ENCODE measurements around the gene MYO1B.

MYO1B gene

GRCh38 chr2:191202881-191203397 lies 42.3 kb upstream of the MYO1B start:
- no peak overlapping the region for H3K9ac ChIP-seq (ENCODE audit: low read depth, low read length, poor library complexity, severe bottlenecking)
- H3K4me1 ChIP-seq (ENCODE audit: insufficient read depth, low read length, poor library complexity, severe bottlenecking): peaks cover 19% of the 10 kb centered on the region
- peak overlapping the region; percentile 14 for H2AFZ ChIP-seq (ENCODE audit: low read length)
- H4K20me1 ChIP-seq (ENCODE audit: insufficient read depth, low read length, poor library complexity, severe bottlenecking): no peaks in the 10 kb centered on the region
- H3K79me2 ChIP-seq (ENCODE audit: insufficient read depth, low read length): no peaks in the 10 kb centered on the region
- no peak overlapping the region for H3K4me3 ChIP-seq (ENCODE audit: low read length, poor library complexity, severe bottlenecking)
- H3K27me3 ChIP-seq (ENCODE audit: insufficient read depth, low read length, poor library complexity, severe bottlenecking): no peaks in the 10 kb centered on the region
- TF ChIP-seq EZH2phosphoT487 (IDR thresholded peaks at IDR 0.05; ENCODE audit: borderline replicate concordance) (no peak), CTCF (conservative IDR thresholded peaks at IDR 0.05; ENCODE audit: low read length) (no peak)
- H3F3A ChIP-seq (ENCODE audit: low read depth): no peaks in the 10 kb centered on the region
- no peaks in the 10 kb centered on the region for H3K9me2 ChIP-seq (replicated peaks; ENCODE audit: low read depth, low read length)
- no peaks in the 10 kb centered on the region for H3K9me3 ChIP-seq (ENCODE audit: insufficient read depth, low read depth, low read length)
- peak overlapping the region; percentile 35 for H3K4me2 ChIP-seq (ENCODE audit: low read depth, low read length, poor library complexity, severe bottlenecking)
- H3K36me3 ChIP-seq (ENCODE audit: insufficient read depth, low read length): no peaks in the 10 kb centered on the region

- H3K9me3 ChIP-seq (ENCODE audit: insufficient read depth, low read depth, low read length): no peaks in the 10 kb centered on the region
- no peak overlapping the region for H3K4me2 ChIP-seq (ENCODE audit: low read depth, low read length, poor library complexity, severe bottlenecking)
- no peak overlapping the region for H3K9ac ChIP-seq (ENCODE audit: low read depth, low read length, poor library complexity, severe bottlenecking)
- no peaks in the 10 kb centered on the region for H3K27me3 ChIP-seq (ENCODE audit: insufficient read depth, low read length, poor library complexity, severe bottlenecking)
- H3K4me3 ChIP-seq (ENCODE audit: low read length, poor library complexity, severe bottlenecking): no peak overlapping the region
- TF ChIP-seq EZH2phosphoT487 (IDR thresholded peaks at IDR 0.05; ENCODE audit: borderline replicate concordance): no peak
- no peak for TF ChIP-seq CTCF (conservative IDR thresholded peaks at IDR 0.05; ENCODE audit: low read length)
- peaks cover 19% of the 10 kb centered on the region for H3K4me1 ChIP-seq (ENCODE audit: insufficient read depth, low read length, poor library complexity, severe bottlenecking)
- H3K79me2 ChIP-seq (ENCODE audit: insufficient read depth, low read length): no peaks in the 10 kb centered on the region
- peak overlapping the region; percentile 48; the same call in 1 of the 2 replicates for H2AFZ ChIP-seq (ENCODE audit: low read length)
- H3F3A ChIP-seq (ENCODE audit: low read depth): no peaks in the 10 kb centered on the region
- no peaks in the 10 kb centered on the region for H3K9me2 ChIP-seq (replicated peaks; ENCODE audit: low read depth, low read length)
- no peaks in the 10 kb centered on the region for H3K36me3 ChIP-seq (ENCODE audit: insufficient read depth, low read length)
- no peaks in the 10 kb centered on the region for H4K20me1 ChIP-seq (ENCODE audit: insufficient read depth, low read length, poor library complexity, severe bottlenecking)
Observed at GRCh38 chr2:191204433-191204832, 40.8 kb upstream of the MYO1B start.

DNA sequence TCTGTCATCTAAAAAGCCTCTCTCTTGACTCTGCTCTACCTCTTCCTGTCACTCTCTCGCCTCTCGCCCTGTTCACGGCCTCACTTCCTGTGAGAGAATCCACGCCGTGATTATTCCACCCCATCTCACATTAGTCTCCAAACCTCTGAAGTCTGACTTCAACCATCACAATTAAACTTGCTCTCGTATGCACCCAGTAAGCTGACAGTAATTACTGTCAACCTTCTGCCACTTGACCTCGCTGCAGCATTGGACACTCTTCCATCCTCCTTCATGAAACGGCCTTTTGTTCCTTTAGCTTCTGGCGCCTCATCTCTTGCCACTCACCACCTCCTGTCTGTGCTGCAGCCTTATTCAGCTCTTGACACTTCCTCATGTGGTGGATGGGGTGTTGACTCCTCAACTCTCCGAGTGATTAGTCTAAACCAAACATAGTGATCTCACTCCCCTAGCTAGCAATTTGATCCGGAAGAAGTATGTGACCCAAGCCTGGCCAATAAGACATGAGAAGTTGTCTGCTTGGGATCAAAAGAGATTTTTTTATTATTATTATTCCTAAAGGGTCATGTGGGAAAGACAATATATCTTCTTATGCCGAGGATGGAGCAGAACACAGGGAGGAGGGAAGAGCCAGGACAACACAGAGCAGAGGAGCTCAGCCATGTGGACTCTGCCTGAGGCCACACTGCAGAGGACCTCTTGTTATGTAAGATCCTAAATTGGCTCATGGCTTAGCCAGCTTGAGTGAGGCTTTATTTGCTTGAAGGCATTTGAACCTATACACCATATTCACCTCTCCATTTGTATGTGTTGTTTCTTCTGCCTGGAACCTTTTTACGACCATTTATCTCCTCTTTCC lies 38.4 kb upstream of the MYO1B start:
- H3F3A ChIP-seq (ENCODE audit: low read depth): no peaks in the 10 kb centered on the region

More for the DNA sequence above, 38.4 kb upstream of the MYO1B start:
- Histone ChIP-seq H3K9me3 (ENCODE audit: insufficient read depth, low read depth, low read length) (peaks cover 3% of the 10 kb centered on the region; the same call in 1 of the 2 replicates), H3K27me3 (ENCODE audit: insufficient read depth, low read length, poor library complexity, severe bottlenecking) (no peaks in the 10 kb centered on the region), H3K9ac (ENCODE audit: low read depth, low read length, poor library complexity, severe bottlenecking) (no peak overlapping the region), H3K79me2 (ENCODE audit: insufficient read depth, low read length) (no peaks in the 10 kb centered on the region), H3K36me3 (ENCODE audit: insufficient read depth, low read length) (no peaks in the 10 kb centered on the region), H3K4me2 (ENCODE audit: low read depth, low read length, poor library complexity, severe bottlenecking) (no peak overlapping the region), H2AFZ (ENCODE audit: low read length) (no peak overlapping the region), H3K9me2 (replicated peaks; ENCODE audit: low read depth, low read length) (no peaks in the 10 kb centered on the region), H4K20me1 (ENCODE audit: insufficient read depth, low read length, poor library complexity, severe bottlenecking) (no peaks in the 10 kb centered on the region), H3K4me1 (ENCODE audit: insufficient read depth, low read length, poor library complexity, severe bottlenecking) (peaks cover 19% of the 10 kb centered on the region), H3K4me3 (ENCODE audit: low read length, poor library complexity, severe bottlenecking) (no peak overlapping the region)
- no peak for TF ChIP-seq CTCF (conservative IDR thresholded peaks at IDR 0.05; ENCODE audit: low read length)
- TF ChIP-seq EZH2phosphoT487 (IDR thresholded peaks at IDR 0.05; ENCODE audit: borderline replicate concordance): no peak

Measured in Loucy (cell line).